Spleen (tissue), 11 donors: ENCODE data around the gene MRPS22. TPM values are rescaled to one million over a fixed set of nuclear protein-coding genes. Genes with fewer than 3 reads are reported as not detected.

Source experiments
- DNase-seq: peaks from one replicate; pipeline ENCODE4 v3.0.0-alpha.2; 2020
- H3K27ac ChIP-seq, 8 donors: fragments of 200-600 bp; sonication (generic) in 7 of 8; 1 replicate in 4 of 8; 2 replicates in 4 of 8; pipeline versions ENCODE4 v1.5.0 to v1.8.0; 2016 to 2021; ENCODE audit warnings: inconsistent platforms in 4 of 8, mild to moderate bottlenecking in 4 of 8, moderate library complexity in 1 of 8
- H3K27me3 ChIP-seq, 7 donors: fragments of 200-600 bp; sonication (generic) in 6 of 7; replicated peaks in 1 of 7; 1 replicate in 4 of 7; 2 replicates in 3 of 7; pipeline versions ENCODE4 v1.5.0 to v1.8.0; 2016 to 2021; ENCODE audit warnings: inconsistent platforms in 3 of 7, mild to moderate bottlenecking in 1 of 7
- H3K36me3 ChIP-seq, 6 donors: fragments of 200-600 bp; sonication (generic) in 5 of 6; 1 replicate in 4 of 6; 2 replicates in 2 of 6; pipeline versions ENCODE4 v1.5.0 to v1.8.0; 2016 to 2021; ENCODE audit warnings: inconsistent platforms in 2 of 6
- H3K4me1 ChIP-seq, 6 donors: fragments of 200-600 bp; sonication (generic) in 5 of 6; 1 replicate in 3 of 6; 2 replicates in 3 of 6; pipeline versions ENCODE4 v1.5.0 to v1.8.0; 2016 to 2021; ENCODE audit warnings: inconsistent platforms in 3 of 6
- H3K4me3 ChIP-seq, 8 donors: fragments of 200-600 bp; sonication (generic) in 7 of 8; 1 replicate in 4 of 8; 2 replicates in 4 of 8; pipeline versions ENCODE4 v1.5.0 to v1.8.0; 2016 to 2021; ENCODE audit warnings: inconsistent platforms in 4 of 8, mild to moderate bottlenecking in 4 of 8, moderate library complexity in 2 of 8
- H3K9me3 ChIP-seq, 8 donors: fragments of 200-600 bp; sonication (generic) in 7 of 8; 1 replicate in 4 of 8; 2 replicates in 4 of 8; pipeline versions ENCODE4 v1.5.0 to v1.8.0; 2016 to 2021; ENCODE audit warnings: inconsistent platforms in 4 of 8
- CTCF ChIP-seq, 11 experiments: fragments of 200-600 bp in 7 of 11; fragments of 450-650 bp in 4 of 11; sonication (generic) in 4 of 11; IDR thresholded peaks in 8 of 11; conservative IDR thresholded peaks in 3 of 11; 1 replicate in 7 of 11; 2 replicates in 4 of 11; pipeline versions ENCODE4 v1.4.0 to v1.8.0; 2016 to 2021; ENCODE audit warnings: antibody characterized with exemption in 11 of 11, inconsistent platforms in 4 of 11, mild to moderate bottlenecking in 1 of 11
- POLR2A ChIP-seq, 3 donors: fragments of 450-650 bp; IDR thresholded peaks; one replicate each; pipeline ENCODE4 v1.5.1; 2017; ENCODE audit warnings: antibody characterized with exemption in 3 of 3, mild to moderate bottlenecking in 1 of 3
- POLR2AphosphoS5 ChIP-seq, 3 donors: sonication (generic); formaldehyde crosslinking; IDR thresholded peaks; one replicate each; pipeline ENCODE4 v1.5.1; 2017; ENCODE audit warnings: antibody characterized with exemption in 3 of 3
- WGBS, 5 donors: extraction: QIAGEN DNeasy Blood & Tissue Kit in 3 of 5; methylation state at CpG; one replicate each; pipeline versions ENCODE4 v1.1.5 to v1.1.7; 2013 to 2018; 5-methylcytosine and 5-hydroxymethylcytosine counted together
- intact Hi-C: fragments of 100-400 bp; cut with DNase I; formaldehyde crosslinking; loops from one replicate; pipeline ENCODE4 v1.15.0; 2023; ENCODE audit warnings: low total_unique reads
- polyA plus RNA-seq, 3 donors: library from polyadenylated mRNA; stranded (reverse); fragments of 200-250 nt; gene quantifications; one replicate each; pipeline ENCODE4 v1.2.1, GENCODE V29; 2013
- total RNA-seq, 7 donors: library from RNA; depleted of rRNA in 3 of 7; stranded (reverse); fragments of >200 nt in 3 of 7; fragmentation: NEBNext Ultra II Directional in 4 of 7; extraction: Animal tissue kit (Norgen Biotek cat#: 25700) in 4 of 7; gene quantifications; one replicate each; pipeline versions ENCODE4 v1.1.0 to v1.2.1, GENCODE V29; 2016 to 2021
- donor health status: healthy with polysubstance abuse.
- donor health status: DM: no; HTN: no; CAD: no; lungs with moderate emphysema.
- donor health status: DM: no; HTN: no; CAD: no.
- donor health status: Bipolar disorder and iron deficiency.
- donor health status: healthy.
- donor health status: DM: no; HTN: no; CAD: no.
- donor health status: DM: yes; HTN: yes; CAD: no.

Gene MRPS22
- total and polyA plus RNA-seq, 10 donors: 24.8 to 53.2 (median 30.9) TPM

GRCh38 chr3:139355891-139356290, 12.1 kb downstream of the MRPS22 start:
- no peaks in the 10 kb centered on the region for H3K9me3 ChIP-seq
- no peaks in the 10 kb centered on the region for H3K27me3 ChIP-seq
- 14 to 28% (median 20%) methylated on average over 1 of the region's 1 CpG for WGBS, 5 donors
- no peak overlapping the region for H3K27ac ChIP-seq
- no peak for DNase-seq
- no peak overlapping the region for H3K4me3 ChIP-seq
- TF ChIP-seq POLR2AphosphoS5 (IDR thresholded peaks at IDR 0.05) (peak in 1 of 3 donors; percentile 11), POLR2A (IDR thresholded peaks at IDR 0.05) (no peak), CTCF (IDR thresholded peaks at IDR 0.05 in 8 of 11, conservative IDR thresholded peaks at IDR 0.05 in 3 of 11) (no peak)
- peaks cover 2 to 100% (median 99%) of the 10 kb centered on the region in 6 donors for H3K36me3 ChIP-seq
- no peaks in the 10 kb centered on the region for H3K4me1 ChIP-seq
- intact Hi-C loops: no loop called here

GRCh38 chr3:139357899-139358298, 14.1 kb downstream of the MRPS22 start:
- intact Hi-C loops: no loop called here
- H3K4me1 ChIP-seq: no peaks in the 10 kb centered on the region
- H3K9me3 ChIP-seq: no peaks in the 10 kb centered on the region
- H3K4me3 ChIP-seq: no peak overlapping the region
- no peak for TF ChIP-seq CTCF (IDR thresholded peaks at IDR 0.05 in 8 of 11, conservative IDR thresholded peaks at IDR 0.05 in 3 of 11)
- no peak for TF ChIP-seq POLR2AphosphoS5 (IDR thresholded peaks at IDR 0.05)
- no peak for TF ChIP-seq POLR2A (IDR thresholded peaks at IDR 0.05)
- no peak overlapping the region for H3K27ac ChIP-seq
- 63 to 86% (median 70%) methylated on average over 4 of the region's 4 CpGs for WGBS, 5 donors
- no peak for DNase-seq
- H3K27me3 ChIP-seq: no peaks in the 10 kb centered on the region
- peaks cover 0 to 100% (median 100%) of the 10 kb centered on the region in 6 donors for H3K36me3 ChIP-seq

GRCh38 chr3:139358841-139359562, 15.2 kb downstream of the MRPS22 start:
- Histone ChIP-seq H3K9me3 (no peaks in the 10 kb centered on the region), H3K4me1 (no peaks in the 10 kb centered on the region), H3K27ac (no peak overlapping the region), H3K36me3 (peaks cover 0 to 100% (median 99%) of the 10 kb centered on the region in 6 donors), H3K4me3 (no peak overlapping the region), H3K27me3 (no peaks in the 10 kb centered on the region)
- DNase-seq: no peak
- 66 to 88% (median 80%) methylated on average over 3 of the region's 3 CpGs for WGBS, 5 donors
- no peak for TF ChIP-seq POLR2AphosphoS5 (IDR thresholded peaks at IDR 0.05)
- no peak for TF ChIP-seq POLR2A (IDR thresholded peaks at IDR 0.05)
- TF ChIP-seq CTCF (IDR thresholded peaks at IDR 0.05 in 8 of 11, conservative IDR thresholded peaks at IDR 0.05 in 3 of 11): no peak
- intact Hi-C loops: no loop called here

- H3K27me3 ChIP-seq: no peaks in the 10 kb centered on the region
These were observed 17.5 kb downstream of the MRPS22 start for GRCh38 chr3:139361276-139361675.

More at GRCh38 chr3:139361276-139361675, 17.5 kb downstream of the MRPS22 start:
- WGBS, 5 donors: 91 to 97% (median 92%) methylated on average over 2 of the region's 2 CpGs
- H3K27ac ChIP-seq: no peak overlapping the region
- no peaks in the 10 kb centered on the region for H3K9me3 ChIP-seq
- peaks cover 0 to 11% (median 0%) of the 10 kb centered on the region in 6 donors for H3K4me1 ChIP-seq
- intact Hi-C loops: no loop called here
- no peak for TF ChIP-seq POLR2A (IDR thresholded peaks at IDR 0.05)
- no peak for TF ChIP-seq POLR2AphosphoS5 (IDR thresholded peaks at IDR 0.05)
- TF ChIP-seq CTCF (IDR thresholded peaks at IDR 0.05 in 8 of 11, conservative IDR thresholded peaks at IDR 0.05 in 3 of 11): no peak
- no peak overlapping the region for H3K4me3 ChIP-seq
- H3K36me3 ChIP-seq: peaks cover 0 to 100% (median 98%) of the 10 kb centered on the region in 6 donors
- DNase-seq: no peak
